Thymus (tissue), 2 donors: ENCODE measurements around the gene TRIM43B. TPM values are rescaled to one million over a fixed set of nuclear protein-coding genes. Genes with fewer than 3 reads are reported as not detected.

Experiments used
- polyA plus RNA-seq: library from polyadenylated mRNA; stranded (reverse); fragments of 200-250 nt; gene quantifications from one replicate; pipeline ENCODE4 v1.2.3, GENCODE V29; 2013
- total RNA-seq: library from RNA; stranded (reverse); fragments of 120-200 nt; gene quantifications from one replicate; pipeline ENCODE4 v1.2.4, GENCODE V29; 2013
- donor health status: healthy.

The TRIM43B gene
- total and polyA plus RNA-seq, 2 donors, result 0.90 to 1.3 TPM

Other genes with a start within 250 kb of the TRIM43B start
- gene PROM2, start 210.3 kb downstream of the TRIM43B start, total RNA-seq, result 2.3 TPM
- gene PROM2, start 210.3 kb downstream of the TRIM43B start, polyA plus RNA-seq, result 4.3 TPM
- gene KCNIP3, start 187.4 kb downstream of the TRIM43B start, total RNA-seq, result 21.4 TPM
- 5.3 TPM for gene KCNIP3, start 187.4 kb downstream of the TRIM43B start, polyA plus RNA-seq
- gene FAHD2A, start 82.0 kb downstream of the TRIM43B start, total RNA-seq, result 30.2 TPM
- 16.9 TPM for gene FAHD2A, start 82.0 kb downstream of the TRIM43B start, polyA plus RNA-seq
- 0.66 TPM for gene TRIM43, start 107.2 kb upstream of the TRIM43B start, total RNA-seq
- 1.5 TPM for gene TRIM43, start 107.2 kb upstream of the TRIM43B start, polyA plus RNA-seq